RKO (cell line): ENCODE data around the gene KCNH1.

Experiments
- DNase-seq: peaks from one replicate; pipeline ENCODE4 v3.0.0-alpha.2; 2016; ENCODE audit warnings: low spot score

The KCNH1 gene

DNA sequence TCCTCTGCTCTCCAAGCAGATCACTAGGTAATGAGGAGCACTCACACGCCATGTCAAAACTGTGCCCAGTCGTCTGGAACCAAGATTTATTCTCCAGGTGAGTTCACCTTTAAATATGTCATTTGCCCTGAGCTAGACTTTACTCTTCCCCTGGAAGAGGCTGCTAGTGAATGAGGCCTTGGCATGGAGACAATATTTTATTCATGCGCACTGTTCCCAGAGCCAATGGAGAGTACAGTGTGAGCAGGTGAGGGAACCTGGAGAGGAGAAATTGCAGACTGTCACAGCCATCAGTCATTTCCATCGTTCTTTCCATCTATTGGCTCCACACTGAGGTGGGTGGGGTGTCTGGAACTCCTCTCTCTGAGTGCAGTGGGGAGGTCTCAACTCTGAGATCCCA is 333.6 kb downstream of the KCNH1 start:
- no peak for DNase-seq

DNA sequence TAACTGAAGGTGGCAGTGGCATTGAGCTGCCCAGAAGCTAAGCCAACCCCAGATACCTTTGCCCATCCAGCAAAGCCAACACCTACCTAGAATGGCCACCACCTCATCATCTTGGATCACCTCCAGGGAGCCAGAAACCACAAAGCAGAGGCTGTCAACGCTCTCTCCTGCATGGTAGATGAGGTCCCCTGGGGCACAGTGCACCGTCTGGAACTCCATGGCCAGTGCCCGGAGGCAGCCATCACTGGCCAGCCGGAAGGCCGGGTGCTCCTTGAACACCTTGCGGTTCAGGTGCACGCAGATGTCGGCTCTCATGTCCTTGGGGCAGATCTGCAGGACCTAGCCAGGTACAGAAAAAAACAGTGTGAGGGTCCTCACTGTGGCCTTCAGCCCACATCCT is 336.5 kb downstream of the KCNH1 start:
- DNase-seq, result no peak

DNA sequence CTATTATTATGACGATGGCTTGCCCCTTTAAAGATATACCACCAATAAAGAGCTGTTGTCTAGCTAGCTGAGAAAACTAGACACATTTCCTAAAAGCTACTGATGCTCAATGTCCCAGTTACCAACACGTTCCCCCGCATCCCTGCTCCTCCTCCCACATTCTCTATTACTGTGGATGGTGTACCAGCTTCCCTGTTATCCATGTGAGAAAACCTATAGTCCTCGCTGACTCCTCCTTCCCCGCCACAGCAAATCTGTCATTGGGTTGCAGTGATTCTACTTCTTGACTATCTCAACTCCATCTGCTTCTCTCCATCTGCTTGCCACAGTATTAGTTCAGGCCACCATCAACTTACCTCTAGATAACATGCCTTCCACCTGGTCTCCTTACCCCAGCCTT is 337.5 kb downstream of the KCNH1 start:
- no peak for DNase-seq

DNA sequence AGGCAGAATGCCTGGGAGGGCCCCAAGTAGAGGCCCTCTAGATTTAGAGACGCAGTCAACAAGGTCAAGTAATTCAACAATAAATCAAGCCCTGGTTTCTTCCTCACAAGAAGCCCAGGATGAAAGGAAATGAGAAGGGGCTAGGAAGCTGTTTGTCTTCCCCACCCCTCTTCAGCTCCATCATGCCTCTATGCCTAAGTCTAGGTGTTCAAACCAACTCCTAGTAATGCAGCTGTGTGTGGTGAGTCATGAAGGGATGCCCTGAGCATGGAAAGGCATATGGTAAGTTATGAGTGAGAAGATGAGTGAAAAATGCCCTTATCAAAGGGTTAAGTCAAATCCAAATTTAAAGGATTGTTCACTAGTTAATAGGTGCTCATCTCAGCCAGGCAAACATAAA is 339.5 kb downstream of the KCNH1 start:
- DNase-seq, result no peak

DNA sequence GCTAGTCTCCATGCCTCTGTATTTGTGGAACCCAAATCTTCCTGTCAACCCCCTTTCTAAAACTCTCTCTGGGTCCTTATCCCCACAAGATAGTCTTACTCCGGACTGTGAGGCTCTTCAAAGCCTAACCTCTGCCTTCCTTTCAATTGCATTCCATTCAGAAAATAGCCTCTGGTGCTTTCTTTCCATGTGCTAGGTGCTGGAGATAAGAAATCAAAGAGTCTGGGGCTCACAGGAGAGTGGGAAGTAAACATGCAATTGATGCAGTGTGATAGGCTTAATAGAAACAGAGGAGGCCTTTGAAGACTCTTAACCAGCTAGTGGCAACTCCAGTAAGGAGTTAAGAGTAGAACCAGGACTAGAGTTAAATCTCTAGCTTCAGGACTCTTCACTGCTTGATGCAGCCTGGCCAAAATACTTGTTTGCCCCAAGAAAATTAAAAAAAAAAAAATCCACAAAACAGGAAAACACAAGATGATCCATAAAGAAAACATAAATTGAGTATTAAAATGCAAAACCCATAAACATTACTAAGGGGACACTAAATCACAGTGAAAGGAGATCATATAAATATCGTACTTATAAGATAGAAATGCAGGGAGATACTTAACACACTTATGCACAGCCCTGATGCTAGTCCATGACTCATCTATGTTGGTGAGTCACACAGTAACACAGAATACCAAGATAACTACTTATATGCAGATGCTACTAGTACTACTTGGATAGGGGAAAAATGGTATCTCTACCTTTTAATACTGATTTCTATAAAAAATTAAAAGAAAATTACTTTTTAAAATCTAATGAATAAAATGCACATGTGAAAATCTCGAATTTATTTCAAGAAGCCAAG is 341.5 kb downstream of the KCNH1 start:
- peak; percentile 83 for DNase-seq

DNA sequence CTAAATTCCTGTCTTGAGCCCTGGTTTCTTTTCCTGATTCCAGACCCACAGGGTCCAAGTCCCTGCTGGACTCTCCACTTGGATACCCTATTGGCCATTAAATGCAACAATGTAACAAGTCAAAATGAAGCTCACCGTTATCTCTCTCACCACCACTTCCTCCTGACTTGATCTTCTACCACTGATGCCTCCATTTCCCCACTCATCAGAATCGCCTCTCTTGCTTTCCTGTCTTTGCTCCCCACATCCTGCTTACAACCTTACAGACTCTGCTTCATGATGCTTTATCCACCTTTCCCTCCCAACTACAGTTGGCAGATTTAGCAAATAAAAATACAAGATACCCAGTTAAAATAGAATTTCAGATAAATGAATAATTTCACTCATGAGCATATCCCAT is 343.8 kb downstream of the KCNH1 start:
- no peak for DNase-seq

DNA sequence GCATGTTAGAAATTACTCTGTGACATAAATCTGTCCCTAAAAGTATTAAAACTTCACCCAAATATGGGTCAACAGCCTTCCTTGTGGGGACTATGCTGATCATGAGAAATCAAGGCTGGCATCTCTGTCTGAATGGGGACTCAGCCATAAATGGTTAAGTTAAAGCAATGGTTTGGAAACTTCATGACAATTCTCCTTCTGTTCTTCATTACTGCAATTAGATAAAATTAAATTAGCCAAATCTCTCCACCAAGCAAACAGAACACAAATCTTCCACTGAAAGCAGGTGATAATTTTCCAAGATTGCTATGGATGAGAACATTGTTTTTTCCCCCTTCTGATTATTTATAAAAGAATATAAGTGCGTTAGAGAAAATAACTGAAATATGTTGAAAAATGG is 346.1 kb downstream of the KCNH1 start:
- no peak for DNase-seq

DNA sequence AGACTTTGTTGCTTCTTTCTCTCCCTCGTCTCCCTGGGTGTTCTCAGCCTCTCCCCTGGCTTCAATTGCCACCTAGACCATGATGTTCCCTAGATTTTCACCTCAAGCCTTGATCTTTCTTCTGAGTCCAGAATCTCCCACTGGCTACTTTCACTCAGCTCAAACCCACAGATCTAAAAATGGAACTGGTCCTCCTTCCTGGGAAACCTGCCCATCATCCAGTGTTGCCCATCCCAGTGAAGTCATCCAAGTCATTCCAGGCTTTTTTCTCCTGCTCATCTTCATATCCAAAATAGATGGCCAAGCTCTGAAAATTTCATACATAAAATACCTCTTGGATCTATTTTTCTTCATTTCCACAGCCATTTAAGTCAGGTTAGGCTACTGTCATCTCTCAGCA is 347.4 kb downstream of the KCNH1 start:
- DNase-seq, result no peak

DNA sequence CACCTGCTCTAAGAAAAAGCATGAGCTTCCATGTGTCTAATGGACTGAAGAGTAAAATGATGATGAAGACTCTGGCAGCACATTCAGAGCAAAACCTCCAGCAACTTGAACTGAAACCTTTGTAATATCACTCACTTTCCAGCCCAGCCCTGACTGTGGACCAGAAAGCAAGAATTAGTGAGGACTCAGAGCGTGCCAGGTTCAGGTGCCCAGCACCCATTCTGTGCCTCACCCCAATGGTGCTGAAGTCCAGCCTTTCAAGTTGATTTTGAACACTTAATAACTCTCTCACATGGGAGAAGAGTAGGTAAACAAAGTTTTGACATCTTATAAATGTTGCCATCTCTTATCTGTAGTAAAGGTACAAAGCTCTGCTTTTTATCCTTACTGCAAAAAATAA is 350.0 kb downstream of the KCNH1 start:
- DNase-seq, result no peak

DNA sequence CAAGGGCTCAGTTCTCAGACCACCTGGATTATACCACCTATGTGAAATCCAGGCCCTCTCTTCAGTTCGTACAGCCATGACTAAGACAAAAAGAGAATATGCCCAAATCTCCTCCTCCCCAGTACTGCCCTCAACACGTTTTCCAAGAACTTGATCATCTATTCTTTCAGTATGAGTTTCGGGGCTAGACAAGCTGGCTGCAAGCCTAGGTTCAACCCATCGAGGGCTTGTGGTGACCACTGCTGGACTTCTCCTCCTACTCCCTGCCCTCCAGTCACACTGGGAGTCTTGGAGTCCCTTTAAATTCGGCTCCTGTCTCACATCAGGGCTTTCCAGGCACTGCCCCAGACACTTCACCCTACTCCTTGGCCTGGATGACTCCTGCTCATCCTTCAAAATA is 352.3 kb downstream of the KCNH1 start:
- no peak for DNase-seq

DNA sequence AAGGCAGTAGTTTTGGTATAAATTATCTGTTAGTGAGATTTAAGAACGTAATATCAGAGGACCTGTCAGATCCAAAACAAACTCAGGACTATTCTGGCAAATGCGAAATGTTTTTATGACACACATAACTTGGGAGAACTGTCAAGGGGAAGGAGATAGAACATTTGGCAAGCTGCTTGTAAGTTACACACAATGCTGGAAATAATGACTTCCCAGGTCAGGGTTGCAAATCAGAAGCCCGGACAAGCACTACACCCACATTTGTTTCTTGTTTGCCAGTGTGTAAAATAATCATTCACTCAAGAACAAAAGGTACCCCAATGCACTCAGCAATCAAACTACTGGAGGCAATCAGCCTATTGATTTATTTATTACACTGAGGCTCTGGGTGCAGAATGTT is 354.7 kb downstream of the KCNH1 start:
- no peak for DNase-seq

DNA sequence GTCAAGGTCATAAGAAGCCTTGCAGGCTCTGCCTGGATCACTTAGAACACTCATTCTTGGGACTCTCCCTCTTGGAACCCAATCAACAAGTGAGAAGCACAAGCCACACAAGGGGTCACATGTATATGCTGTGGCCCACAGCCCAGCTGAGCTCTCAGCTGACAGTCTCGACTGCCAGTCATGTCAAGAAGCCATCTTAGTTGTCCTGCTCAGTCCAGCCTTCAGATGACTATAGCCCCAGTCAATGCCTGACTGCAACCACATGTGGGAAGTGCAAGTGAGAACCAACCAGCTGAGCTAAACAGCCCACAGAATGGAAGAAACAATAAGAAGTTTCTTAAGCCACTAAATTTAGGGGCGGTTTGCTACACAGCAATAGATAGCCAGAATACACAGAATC is 356.0 kb downstream of the KCNH1 start:
- DNase-seq, result no peak

DNA sequence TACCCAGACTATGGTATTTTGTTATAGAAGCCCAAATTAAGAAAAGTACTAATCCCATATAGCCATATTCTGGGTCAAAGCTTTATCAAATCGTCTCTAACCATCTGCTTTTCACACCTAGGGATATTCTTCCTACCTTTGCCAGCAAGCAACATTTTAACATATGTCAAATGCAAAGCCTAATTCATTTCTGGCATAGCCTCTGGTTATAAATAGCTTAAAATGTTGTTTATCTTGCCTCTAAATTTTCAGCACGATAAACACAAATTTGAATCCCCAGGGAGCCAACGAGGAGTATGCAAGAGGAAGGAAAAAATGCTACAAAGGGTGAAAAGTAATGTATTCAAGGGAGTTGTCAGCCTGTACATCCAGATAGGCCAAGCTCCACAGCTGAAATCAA is 357.2 kb downstream of the KCNH1 start:
- DNase-seq, result no peak

DNA sequence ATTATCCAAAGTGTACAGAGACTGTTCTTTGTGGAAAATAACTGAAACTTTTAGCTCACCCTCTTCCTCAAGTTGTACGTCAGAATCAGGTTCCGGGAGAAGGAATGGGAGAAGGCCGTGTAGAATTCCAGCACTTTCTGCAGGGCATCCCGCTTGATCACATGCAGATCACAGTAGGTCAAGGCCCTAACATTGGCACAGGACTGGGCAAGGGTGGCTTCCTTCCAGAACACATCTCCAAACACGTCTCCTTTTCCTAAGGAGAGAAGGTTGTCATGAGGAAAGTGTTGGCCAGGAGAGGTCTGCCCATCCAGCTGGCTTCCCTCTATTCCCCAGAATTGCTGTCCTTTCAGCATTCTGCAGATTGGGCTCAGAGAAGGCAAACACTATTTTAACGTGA is 358.7 kb downstream of the KCNH1 start:
- DNase-seq, result no peak

DNA sequence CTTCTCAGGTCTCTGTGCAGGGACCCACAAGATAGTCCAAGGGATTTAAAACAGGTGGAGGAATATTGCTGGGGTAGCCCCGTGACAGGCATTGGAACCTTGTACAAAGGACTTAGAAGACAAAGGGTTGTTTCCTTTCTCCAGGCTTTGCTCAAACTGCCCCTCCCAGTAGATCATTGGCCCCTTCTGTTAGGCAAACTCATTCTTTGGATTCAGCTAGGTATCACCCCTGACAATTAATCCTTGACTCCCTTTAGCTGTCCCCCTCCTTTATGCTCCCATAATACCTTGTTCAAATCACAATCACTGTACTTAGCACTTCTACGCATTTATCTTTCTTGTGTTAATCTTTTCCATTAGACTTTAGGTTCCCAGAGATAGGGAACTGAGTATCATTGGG is 360.5 kb downstream of the KCNH1 start:
- DNase-seq, result no peak

DNA sequence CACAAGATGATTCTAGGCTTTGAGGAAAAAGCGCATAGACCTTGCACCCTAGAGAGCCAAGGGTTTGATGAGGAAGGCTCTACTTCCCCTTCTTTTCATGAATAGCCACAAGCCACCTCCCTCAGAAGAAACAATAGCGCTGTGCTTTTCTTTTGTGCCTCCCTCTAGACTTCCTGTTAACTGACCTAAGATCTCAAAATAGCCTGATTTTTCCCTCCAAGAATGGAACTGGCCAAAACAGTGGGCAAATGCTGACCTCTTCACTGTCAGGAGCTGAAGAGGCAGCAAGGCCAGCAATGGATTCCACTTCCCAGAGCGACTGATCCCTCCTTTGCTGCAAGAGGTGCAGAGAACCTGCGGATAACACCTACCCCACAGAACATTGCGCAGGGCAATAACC is 362.8 kb downstream of the KCNH1 start:
- no peak for DNase-seq

DNA sequence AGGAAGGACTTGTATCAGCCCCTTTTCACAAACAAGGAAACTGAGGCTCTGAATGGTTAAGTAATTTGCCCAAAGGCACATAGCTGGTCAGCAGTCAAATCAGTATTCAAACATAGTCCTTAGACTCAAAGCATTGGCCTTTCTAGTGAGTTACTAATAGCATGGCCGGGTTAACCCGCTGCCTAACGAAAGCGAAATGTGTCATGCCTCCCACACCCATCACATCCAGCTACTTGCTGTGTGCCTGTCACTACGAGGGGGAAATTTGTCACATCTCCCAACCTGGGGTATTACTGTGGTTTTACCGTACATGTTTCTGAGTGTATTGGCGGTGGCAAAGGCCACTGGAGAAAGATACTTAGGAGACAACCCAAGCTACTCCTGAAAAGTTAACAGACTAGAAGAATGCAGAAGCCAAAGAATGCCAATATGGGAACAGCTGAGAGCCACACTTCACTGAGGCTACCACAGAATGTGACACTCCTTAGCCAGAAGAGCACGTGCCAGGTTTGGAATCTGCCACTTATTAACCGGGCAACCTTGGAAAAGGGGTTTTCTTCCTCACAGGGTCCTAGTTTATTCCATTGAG is 363.5 kb downstream of the KCNH1 start:
- no peak for DNase-seq

DNA sequence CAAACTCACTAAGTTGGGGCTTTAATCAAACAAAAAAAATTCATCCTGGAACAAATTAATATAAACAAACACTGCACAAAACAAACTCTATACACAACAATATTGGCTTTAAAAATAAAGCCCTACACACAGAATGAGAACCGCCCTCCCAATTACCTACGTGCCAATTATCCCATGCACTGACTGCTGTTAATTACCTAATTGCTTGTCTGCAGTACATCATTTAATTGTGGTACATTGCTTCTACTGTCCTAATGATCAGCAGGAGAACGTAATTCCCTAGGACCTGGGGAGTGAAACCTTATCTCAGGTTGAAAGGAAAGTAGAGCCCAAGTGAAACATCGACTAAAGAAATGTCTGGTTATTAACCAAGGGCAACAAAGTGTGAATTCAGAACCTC is 364.5 kb downstream of the KCNH1 start:
- DNase-seq, result no peak

DNA sequence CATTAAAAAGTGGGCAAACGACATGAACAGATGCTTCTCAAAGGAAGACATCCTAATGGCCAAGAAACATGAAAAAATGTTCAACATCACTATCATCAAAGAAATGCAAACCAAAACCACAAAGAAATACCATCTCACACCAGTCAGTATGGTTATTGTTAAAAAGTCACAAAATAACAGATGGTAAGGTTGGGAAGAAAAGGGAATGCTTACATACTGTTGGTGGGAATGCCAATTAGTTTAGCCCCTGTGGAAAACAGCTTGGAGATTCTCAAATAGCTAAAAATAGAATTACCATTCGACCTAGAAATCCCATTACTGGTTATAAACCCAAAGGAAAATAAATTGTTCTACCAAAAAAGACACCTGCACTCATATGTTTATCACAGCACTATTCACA is 369.4 kb downstream of the KCNH1 start:
- DNase-seq, result no peak

DNA sequence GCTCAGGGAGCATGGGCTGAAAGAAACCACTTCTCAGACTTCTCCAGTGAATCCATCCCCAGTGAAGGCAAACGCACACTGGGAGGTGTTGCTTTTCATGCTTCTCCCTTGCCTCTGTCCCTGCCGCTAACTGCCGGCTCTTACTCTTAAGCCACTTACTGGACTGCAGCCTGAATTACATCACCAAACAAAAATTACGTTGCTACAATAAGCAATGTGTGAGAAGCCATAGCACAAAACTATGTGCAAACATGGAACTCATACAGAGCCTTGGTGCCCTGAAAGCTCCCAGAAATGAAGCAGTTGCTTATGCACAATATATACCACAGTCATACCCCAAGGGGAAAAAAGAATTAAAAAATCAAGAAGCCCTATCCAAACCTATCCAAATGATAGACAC is 375.2 kb downstream of the KCNH1 start:
- no peak for DNase-seq

DNA sequence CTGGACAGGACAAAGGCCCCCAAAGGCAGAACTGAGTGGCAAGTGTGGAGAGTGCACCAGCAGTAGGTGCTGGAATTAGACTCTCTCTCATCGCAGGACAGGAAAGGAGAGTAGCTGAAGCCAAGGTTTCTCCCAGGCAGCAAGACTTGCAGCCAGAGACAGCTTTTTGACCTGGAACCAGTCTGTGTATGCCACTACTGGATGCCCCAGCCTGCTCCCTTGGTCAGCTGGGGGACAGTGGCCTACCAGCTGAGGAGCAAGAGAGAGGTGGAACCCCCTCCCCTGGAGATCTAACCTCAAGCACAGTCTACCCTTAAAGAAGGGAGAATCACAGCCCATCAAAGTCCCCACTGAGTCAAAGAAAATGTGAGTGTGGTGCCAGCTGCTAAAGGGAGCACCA is 375.7 kb downstream of the KCNH1 start:
- DNase-seq, result no peak

DNA sequence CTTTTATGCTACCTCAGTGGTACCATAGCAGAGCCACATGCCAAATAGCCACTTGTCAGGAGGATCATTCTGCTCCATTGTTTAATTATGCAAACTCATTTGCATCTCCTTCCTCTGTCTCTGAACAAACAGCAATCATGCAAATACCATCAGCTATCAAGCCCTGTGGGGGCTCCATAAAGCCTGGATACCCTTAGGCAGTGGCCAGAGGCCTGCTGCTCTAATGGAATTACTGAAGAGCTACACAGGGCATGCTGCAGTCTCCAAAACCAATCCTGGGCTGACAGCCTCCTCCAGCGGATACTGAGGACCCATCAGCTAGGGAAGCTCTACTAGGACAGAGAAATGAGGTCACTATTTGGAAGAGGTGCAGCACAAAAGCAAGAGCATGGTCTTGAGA is 376.3 kb downstream of the KCNH1 start:
- no peak for DNase-seq

DNA sequence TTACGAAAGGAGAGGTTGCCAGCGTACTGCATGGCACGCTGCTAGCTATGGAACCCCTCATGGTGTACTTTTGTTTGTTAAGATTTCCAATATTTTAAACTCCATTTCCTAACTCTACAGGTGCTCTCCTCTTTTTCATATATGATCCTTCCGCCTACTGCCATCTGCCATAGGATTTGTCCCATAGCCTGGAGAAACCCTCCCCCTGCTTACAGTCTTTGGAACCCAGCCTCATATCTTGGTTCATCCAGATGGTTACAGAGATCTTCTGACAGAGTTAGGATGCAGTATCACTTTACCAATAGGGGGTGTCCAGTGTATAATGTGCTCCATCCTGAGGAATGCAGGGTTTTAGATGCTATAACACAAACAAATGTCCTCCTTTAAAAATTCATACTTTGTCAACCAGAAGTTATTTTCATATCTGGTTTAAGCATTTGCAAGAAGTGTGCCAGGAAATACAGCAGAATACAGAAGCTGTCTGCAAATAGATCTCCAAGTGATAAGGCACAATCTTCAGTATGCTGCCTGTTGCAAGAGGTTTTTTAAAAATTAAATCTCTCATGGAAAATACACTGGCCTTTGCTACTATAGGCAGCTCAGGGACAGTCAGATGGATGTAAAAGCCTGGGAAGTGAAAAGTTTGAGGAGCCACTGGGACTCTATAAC is 377.8 kb downstream of the KCNH1 start:
- no peak for DNase-seq
